Cardiac fibroblast (primary cell): Measurements from ENCODE around the gene SRD5A3.

Experiments
- DNase-seq, 2 donors: peaks; one replicate each; pipeline versions ENCODE4 v3.0.0 to v3.0.0-alpha.2; 2010; ENCODE audit warnings: low read depth in 2 of 2
- H3K4me3 ChIP-seq, 2 donors: replicated peaks in 1 of 2; 1 replicate in 1 of 2; 2 replicates in 1 of 2; pipeline ENCODE4 v1.5.1; 2011; ENCODE audit warnings: low read depth in 2 of 2, low read length in 2 of 2, mild to moderate bottlenecking in 2 of 2, moderate library complexity in 1 of 2
- TF ChIP-seq, protein P1 (sequence below): IDR thresholded peaks from one replicate; pipeline ENCODE4 v1.5.1; 2011; ENCODE audit warnings: low read depth, mild to moderate bottlenecking, low read length, inconsistent platforms

SRD5A3 gene

DNA sequence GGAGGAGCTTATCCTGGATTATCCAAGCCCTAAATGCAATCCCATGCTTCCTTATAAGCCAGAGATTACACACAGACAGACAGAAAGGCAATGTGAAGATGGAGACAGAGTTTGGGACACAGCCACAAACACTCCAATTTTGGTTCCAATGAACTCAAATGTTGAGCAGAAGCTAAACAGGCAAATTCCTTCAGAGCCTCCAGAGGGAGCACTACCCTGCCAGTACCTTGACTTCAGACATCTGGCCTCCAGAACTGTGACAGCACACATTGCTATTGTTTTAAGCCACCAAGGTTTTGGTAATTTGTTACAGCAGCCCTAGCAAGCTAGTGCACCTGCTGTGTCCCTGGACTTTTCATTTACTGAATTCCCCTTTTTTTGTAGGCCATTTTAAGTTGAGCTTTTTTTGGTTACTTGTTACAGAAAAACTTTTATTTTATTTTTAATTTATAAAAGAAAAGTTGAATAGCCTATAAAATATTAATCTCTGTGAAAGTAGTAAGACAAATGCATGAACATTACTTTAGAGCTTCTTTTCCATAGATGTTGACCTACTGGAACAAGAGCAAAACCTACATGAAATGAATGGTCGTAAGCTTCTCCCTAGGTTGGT lies 33.4 kb upstream of the SRD5A3 start:
- no peak overlapping the region for H3K4me3 ChIP-seq
- DNase-seq = peak; percentile 71 to 79
- TF ChIP-seq, protein P1, sequence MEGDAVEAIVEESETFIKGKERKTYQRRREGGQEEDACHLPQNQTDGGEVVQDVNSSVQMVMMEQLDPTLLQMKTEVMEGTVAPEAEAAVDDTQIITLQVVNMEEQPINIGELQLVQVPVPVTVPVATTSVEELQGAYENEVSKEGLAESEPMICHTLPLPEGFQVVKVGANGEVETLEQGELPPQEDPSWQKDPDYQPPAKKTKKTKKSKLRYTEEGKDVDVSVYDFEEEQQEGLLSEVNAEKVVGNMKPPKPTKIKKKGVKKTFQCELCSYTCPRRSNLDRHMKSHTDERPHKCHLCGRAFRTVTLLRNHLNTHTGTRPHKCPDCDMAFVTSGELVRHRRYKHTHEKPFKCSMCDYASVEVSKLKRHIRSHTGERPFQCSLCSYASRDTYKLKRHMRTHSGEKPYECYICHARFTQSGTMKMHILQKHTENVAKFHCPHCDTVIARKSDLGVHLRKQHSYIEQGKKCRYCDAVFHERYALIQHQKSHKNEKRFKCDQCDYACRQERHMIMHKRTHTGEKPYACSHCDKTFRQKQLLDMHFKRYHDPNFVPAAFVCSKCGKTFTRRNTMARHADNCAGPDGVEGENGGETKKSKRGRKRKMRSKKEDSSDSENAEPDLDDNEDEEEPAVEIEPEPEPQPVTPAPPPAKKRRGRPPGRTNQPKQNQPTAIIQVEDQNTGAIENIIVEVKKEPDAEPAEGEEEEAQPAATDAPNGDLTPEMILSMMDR = peak; percentile 88

DNA sequence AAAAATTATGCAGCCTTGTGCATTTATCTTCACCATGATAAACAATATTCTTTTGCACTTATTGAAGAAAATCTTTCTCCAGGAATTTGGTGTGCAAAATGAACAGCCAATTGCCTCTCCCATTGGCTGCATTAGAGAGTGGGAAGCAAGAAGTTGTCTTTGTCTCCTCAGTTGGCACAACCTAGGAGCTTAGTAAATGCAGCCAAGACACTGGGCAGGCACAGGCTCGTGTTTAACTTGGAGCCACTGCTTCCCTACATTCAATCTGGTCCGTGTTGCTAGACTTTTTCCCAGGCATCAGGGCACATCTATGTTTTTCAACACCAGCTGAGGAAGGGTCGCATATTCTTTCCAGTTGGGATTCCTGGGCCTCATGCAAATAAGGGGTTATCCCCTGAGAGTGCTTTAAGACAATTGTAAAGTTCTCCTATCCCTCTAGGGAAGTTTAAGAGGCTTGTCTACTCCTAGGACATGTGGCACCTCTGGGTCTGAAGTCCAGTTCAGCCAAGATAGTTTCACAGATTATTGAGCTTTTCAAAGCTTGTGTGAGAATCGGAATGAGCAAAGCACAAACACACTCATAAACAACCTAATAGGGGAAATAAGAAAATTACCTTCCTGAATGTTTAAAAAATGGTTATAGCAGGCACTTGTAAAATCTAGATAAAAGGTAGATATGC lies 31.8 kb upstream of the SRD5A3 start:
- H3K4me3 ChIP-seq = no peak overlapping the region
- no peak for DNase-seq
- TF ChIP-seq, protein P1 = no peak

DNA sequence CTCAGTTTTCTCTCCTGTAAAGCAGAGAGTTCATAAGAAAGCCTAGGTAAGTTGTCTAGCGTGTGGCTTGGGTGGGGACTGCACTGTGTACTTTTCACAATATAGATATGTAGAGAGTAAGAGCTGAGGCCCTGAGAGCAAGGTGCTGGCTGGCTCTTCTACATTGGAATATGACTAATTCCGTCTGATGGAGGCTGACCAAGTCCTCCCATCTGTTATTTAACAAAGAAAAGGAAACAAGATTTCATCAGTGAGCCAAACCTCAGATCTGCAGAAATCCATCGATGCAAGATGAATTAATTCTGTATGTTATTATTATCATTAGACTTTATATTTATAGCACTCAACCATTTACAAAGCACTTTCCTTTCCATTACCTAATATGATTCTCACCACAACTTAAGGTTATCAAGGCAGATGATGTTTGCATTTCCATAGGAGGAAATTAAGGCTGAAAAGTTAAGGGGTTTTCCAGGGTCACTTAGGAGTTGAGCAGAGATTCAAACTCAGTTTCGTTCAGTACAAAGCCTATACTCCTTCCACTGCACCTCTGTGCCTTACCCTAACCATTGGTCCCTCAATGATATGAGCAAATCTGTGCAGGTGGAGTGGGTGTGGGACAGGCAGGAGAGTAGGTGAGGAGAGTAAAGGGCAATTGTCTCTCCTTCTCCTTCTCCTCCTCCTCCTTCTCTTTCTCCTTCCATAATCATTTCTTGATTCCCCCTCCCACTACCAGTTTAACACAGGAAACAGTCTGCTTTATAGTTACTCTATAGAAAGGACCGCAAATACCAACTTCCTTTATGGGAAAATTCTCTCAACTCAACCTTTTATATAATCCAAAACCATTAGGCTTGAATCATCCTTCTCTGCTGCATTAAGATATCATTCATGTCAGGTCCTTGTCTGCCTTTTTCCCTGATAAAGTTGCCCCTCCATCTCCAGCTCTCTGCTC lies 27.6 kb upstream of the SRD5A3 start:
- DNase-seq = peak; percentile 51 to 66
- TF ChIP-seq, protein P1 = no peak

DNA sequence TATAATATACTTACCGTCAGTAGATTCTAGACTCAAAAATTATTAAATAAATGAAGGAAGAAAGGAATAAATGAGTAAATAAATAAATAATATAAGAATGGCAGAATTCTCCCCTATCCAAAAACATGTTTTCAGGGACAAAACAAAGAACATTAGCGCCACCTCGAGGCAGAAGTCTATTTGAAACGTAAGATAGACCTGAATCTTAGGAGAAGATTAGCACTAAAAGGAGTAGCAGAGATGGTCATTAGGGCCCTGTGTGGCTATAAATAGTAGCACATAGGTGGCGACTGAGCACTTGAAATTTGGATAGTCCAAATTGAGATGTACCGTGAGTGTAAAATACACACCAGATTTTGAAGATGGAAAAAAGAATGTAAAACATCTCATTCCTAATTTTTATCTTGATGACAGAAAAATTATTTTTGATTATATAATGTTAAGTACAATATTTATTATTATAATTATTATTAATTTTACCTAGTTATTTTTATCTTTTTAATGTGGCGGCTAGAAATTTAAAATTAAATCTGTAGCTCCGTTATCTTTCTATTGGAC lies 24.3 kb upstream of the SRD5A3 start:
- no peak overlapping the region for H3K4me3 ChIP-seq
- DNase-seq = peak; percentile 91 to 93
- TF ChIP-seq, protein P1 = peak; percentile 47

More for the DNA sequence above, 27.6 kb upstream of the SRD5A3 start:
- H3K4me3 ChIP-seq = no peak overlapping the region

DNA sequence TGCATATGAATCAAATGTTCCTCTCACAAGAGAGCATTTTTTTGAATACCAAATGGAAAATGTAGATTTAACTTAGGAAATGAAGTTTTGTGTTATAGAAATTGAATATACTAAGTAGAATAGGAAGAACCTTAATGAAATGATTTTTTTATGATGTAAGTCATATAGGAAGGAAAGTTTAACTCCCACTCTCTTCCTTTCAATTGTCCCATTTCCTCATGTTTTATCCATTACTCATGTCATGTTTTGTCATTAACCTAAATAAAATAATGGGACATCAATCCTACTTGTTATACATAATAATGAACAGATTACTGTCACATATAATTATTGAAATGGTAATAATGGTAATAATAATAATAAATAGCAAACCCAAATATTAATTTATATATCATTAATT lies 22.7 kb upstream of the SRD5A3 start:
- H3K4me3 ChIP-seq = no peak overlapping the region
- TF ChIP-seq, protein P1 = no peak
- no peak for DNase-seq

DNA sequence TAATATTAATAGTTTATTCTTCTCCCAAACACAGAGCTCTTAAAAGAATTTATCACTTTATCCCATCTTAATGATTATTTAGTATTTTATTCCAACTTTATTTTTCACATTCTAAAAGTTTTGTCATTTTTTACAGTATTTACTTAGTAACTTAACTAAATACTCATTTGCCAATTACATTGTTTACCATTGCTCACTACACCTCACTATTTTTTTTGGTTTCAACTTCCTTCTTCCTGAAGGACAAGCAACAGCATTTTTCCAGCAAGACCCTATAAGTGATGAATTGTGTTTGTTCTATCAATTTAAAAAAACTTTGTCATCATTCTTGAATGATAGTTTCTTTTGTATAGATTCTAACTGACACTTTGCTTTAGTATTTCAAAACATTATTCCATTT lies 19.4 kb upstream of the SRD5A3 start:
- TF ChIP-seq, protein P1 = no peak
- DNase-seq = no peak
- no peak overlapping the region for H3K4me3 ChIP-seq
